ENCODE results near the gene MGAT2.

GRCh38 chr14:49614196-49614595, 6.4 kb upstream of the MGAT2 start:
- TF ChIP-seq EZH2 (IDR thresholded peaks at IDR 0.05; ENCODE audit: borderline replicate concordance) (no peak), CTCF (IDR thresholded peaks at IDR 0.05; ENCODE audit: poor library complexity) (no peak)

Data from hepatocyte (in vitro differentiated cells).